PC-3 (cell line): Measurements from ENCODE around the gene YAF2.
"Not testable (repeated sequence)": the region's sequence is repeated elsewhere in the genome, so short reads cannot be mapped to it uniquely, and the experiment has no call there.

Source experiments
- CTCF ChIP-seq: fragments of 300-600 bp; sonication (generic); conservative IDR thresholded peaks from 2 replicates; pipeline ENCODE4 v1.5.1; 2017; ENCODE audit warnings: antibody characterized with exemption, low read depth, mild to moderate bottlenecking, low read length
- EZH2 ChIP-seq: fragments of 300-600 bp; sonication (generic); IDR thresholded peaks from one replicate; pipeline ENCODE4 v1.6.1; 2017; ENCODE audit warnings: antibody characterized with exemption, mild to moderate bottlenecking, low read length; ENCODE audit not compliant: unreplicated experiment

- not testable (repeated sequence) for TF ChIP-seq CTCF, EZH2
Measured at GRCh38 chr12:42215759-42216158, 22.3 kb downstream of the YAF2 start.
